ENCODE measurements around the gene IRAK2. TPM values are rescaled to one million over a fixed set of nuclear protein-coding genes. Genes with fewer than 3 reads are reported as not detected.
A peak's percentile ranks its signal among the peaks of the same experiment; 100 is the strongest.
"Not testable (repeated sequence)": the region's sequence is repeated elsewhere in the genome, so short reads cannot be mapped to it uniquely, and the experiment has no call there.

Gene IRAK2, protein sequence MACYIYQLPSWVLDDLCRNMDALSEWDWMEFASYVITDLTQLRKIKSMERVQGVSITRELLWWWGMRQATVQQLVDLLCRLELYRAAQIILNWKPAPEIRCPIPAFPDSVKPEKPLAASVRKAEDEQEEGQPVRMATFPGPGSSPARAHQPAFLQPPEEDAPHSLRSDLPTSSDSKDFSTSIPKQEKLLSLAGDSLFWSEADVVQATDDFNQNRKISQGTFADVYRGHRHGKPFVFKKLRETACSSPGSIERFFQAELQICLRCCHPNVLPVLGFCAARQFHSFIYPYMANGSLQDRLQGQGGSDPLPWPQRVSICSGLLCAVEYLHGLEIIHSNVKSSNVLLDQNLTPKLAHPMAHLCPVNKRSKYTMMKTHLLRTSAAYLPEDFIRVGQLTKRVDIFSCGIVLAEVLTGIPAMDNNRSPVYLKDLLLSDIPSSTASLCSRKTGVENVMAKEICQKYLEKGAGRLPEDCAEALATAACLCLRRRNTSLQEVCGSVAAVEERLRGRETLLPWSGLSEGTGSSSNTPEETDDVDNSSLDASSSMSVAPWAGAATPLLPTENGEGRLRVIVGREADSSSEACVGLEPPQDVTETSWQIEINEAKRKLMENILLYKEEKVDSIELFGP
- 10.9 and 15.7 TPM in 2 replicates for total RNA-seq (2012; rRNA removed)

DNA sequence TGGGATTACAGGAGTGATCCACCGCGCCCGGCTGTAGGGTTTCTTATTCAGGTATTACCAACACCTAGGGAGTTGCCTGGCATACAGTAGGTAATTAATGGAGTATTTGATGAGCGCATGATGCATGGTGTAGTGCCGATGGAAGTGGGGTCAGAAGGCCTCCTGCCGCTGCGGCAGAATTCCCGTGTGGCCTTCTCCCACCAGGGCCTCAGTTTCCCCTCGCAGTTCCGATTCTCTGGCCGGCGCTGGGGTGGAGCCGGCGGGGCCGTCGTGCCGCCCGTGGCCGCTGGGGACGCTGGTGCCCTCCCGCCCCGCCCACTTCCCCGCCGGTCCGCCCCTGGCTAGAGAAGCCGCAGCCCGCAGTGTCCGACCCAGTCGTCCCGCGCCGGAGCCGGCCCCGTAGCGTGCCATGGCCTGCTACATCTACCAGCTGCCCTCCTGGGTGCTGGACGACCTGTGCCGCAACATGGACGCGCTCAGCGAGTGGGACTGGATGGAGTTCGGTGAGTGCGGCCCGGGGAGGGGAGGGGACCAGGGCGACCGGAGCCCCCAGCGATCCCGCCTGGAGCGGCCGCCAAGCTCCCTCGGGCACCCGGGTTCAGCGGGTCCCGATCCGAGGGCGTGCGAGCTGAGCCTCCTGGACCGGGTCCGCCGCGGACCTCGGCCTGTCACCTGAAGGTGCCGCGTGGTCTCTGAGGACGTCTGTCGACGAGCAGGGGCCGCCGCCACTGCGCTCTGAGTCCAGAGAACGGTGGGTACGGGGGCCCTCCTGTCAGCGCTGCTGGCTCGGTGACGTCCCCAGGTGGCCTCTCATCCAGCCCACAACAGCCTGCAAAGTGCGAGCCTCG lies at the start of gene IRAK2:
IRAK2 (plus strand) TSS at position 374 of the 848 bp plus-strand sequence; CDS start at position 410, 36 bp downstream.
- Histone ChIP-seq H3K4me3 (ENCODE audit: low read length) (peak within 1 kb of the TSS; percentile 99), H3K27me3 (ENCODE audit: control insufficient read depth, insufficient read depth, low read length) (no peaks in the 10 kb centered on the region), H3K9me3 (replicated peaks; ENCODE audit: low read length) (no peaks in the 10 kb centered on the region), H3K36me3 (ENCODE audit: insufficient read depth, low read length) (no peaks in the 10 kb centered on the region), H3K4me1 (ENCODE audit: control insufficient read depth, insufficient read depth, low read length) (peaks cover 7% of the 10 kb centered on the region), H3K4me2 (ENCODE audit: low read length) (peak within 1 kb of the TSS; percentile 97), H3K9ac (ENCODE audit: low read depth, low read length) (peak within 1 kb of the TSS; percentile 91)

DNA sequence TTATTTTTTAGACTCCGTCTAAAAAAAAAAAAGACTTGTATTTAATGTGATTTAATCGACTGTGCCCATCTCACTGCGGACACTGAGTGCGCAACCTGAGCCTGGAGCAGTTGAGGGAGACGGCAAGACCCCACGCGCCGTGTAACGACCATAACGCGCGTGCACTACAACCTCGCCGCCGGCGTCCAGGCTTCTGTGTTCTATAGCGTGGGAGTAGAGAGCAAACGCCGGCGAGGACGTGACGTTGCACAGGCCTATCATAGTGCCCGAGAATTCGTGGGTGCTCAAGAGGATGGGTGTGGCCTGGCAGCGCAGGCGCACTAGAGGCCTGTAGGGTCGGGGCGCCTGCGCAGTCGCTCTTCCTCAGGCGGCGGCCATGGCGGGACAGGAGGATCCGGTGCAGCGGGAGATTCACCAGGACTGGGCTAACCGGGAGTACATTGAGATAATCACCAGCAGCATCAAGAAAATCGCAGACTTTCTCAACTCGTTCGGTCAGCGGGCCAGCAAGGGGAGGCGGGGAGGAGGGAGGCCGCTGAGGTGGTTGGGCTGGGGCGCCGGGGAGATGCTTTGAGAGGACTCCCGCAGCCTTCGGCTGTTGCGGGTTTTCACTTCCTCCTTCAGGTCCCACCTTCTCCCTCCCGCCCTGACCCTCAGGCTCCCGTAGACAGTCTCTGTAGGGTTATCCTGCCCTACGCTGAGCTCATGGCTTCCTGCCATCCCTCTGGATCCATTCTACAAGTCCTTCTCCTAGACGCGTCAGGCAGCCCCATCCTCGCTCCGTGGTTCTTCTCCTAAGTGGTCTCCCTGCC lies 49.2 kb upstream of the IRAK2 start, which contains the start of gene BRK1:
BRK1 (plus strand) TSS at position 350 of the 812 bp plus-strand sequence; CDS start at position 377, 27 bp downstream.
- Histone ChIP-seq H3K4me3 (ENCODE audit: low read length) (peak within 1 kb of the TSS; percentile 93), H3K27me3 (ENCODE audit: control insufficient read depth, insufficient read depth, low read length) (no peaks in the 10 kb centered on the region)

DNA sequence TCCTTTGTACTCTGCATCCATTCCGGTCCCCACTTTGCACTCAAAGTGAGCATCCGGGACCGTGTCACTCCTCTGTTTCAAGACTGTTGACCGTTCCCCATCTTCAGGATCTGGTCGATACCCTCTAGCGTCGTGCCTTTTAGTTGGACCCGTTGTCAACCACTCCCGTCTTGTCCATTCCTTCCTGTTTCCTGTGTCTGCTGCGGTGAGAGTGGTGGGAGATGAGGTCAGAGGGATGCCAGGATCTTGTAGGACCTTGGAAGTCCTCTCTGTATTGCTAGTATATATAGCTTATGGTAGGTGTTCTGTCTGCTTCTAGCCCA lies 48.6 kb upstream of the IRAK2 start:
- Histone ChIP-seq H3K9me3 (replicated peaks; ENCODE audit: low read length) (no peaks in the 10 kb centered on the region), H3K4me1 (ENCODE audit: control insufficient read depth, insufficient read depth, low read length) (peaks cover 8% of the 10 kb centered on the region), H3K27me3 (ENCODE audit: control insufficient read depth, insufficient read depth, low read length) (no peaks in the 10 kb centered on the region), H3K4me2 (ENCODE audit: low read length) (peak overlapping the region; percentile 90), H3K4me3 (ENCODE audit: low read length) (peak overlapping the region; percentile 93), H3K9ac (ENCODE audit: low read depth, low read length) (peak overlapping the region; percentile 87), H3K36me3 (ENCODE audit: insufficient read depth, low read length) (peaks cover 8% of the 10 kb centered on the region)

More for the DNA sequence above, 49.2 kb upstream of the IRAK2 start, which contains the start of gene BRK1:
- H3K4me2 ChIP-seq (ENCODE audit: low read length): peak within 1 kb of the TSS; percentile 95
- no peaks in the 10 kb centered on the region for H3K9me3 ChIP-seq (replicated peaks; ENCODE audit: low read length)
- H3K9ac ChIP-seq (ENCODE audit: low read depth, low read length): peak within 1 kb of the TSS; percentile 87
- peaks cover 8% of the 10 kb centered on the region for H3K4me1 ChIP-seq (ENCODE audit: control insufficient read depth, insufficient read depth, low read length)
- H3K36me3 ChIP-seq (ENCODE audit: insufficient read depth, low read length): peaks cover 8% of the 10 kb centered on the region

DNA sequence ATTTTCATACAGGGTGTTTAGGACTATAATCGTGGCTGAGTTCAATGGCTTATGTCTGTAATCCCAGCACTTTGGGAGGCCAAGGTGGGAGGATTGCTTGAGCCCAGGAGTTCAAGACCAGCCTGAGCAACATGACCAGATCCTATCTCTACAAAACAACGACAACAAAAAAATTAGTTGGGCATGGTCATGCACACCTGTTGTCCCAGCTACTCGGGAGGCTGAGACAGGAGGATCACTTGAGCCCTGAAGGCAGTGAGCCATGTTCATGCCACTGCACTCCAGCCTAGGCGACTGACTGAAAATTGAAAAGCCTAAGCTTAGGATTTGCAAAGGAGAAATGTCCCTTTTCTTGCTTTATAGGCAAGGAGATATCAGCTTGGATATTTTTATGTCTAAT lies 47.8 kb upstream of the IRAK2 start:
- Histone ChIP-seq H3K4me1 (ENCODE audit: control insufficient read depth, insufficient read depth, low read length) (peaks cover 8% of the 10 kb centered on the region), H3K4me2 (ENCODE audit: low read length) (peak overlapping the region; percentile 90), H3K27me3 (ENCODE audit: control insufficient read depth, insufficient read depth, low read length) (no peaks in the 10 kb centered on the region), H3K36me3 (ENCODE audit: insufficient read depth, low read length) (peaks cover 8% of the 10 kb centered on the region), H3K9ac (ENCODE audit: low read depth, low read length) (peak overlapping the region; percentile 87), H3K4me3 (ENCODE audit: low read length) (peak overlapping the region; percentile 93), H3K9me3 (replicated peaks; ENCODE audit: low read length) (no peaks in the 10 kb centered on the region)

DNA sequence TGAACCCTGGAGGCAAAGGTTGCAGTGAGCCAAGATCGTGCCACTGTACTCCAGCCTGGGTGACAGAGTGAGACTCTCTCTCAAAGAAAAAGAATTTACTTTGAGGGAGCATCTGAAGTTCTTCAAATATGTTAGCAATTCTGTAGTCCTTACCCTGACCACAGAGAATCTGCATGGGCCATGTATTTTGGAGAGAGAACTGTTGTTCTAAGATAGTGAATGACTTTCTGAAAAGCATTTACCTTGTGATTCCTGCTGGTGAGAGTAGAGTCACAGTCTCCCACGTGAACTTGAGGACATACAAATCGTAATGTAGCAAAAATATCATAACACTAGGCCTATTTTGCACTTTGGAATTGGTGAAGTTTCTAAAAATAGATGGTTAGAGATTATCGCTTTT lies 45.3 kb upstream of the IRAK2 start:
- Histone ChIP-seq H3K4me2 (ENCODE audit: low read length) (no peak overlapping the region), H3K9me3 (replicated peaks; ENCODE audit: low read length) (no peaks in the 10 kb centered on the region), H3K36me3 (ENCODE audit: insufficient read depth, low read length) (peaks cover 9% of the 10 kb centered on the region), H3K9ac (ENCODE audit: low read depth, low read length) (no peak overlapping the region), H3K4me3 (ENCODE audit: low read length) (no peak overlapping the region), H3K4me1 (ENCODE audit: control insufficient read depth, insufficient read depth, low read length) (peaks cover 8% of the 10 kb centered on the region), H3K27me3 (ENCODE audit: control insufficient read depth, insufficient read depth, low read length) (no peaks in the 10 kb centered on the region)

DNA sequence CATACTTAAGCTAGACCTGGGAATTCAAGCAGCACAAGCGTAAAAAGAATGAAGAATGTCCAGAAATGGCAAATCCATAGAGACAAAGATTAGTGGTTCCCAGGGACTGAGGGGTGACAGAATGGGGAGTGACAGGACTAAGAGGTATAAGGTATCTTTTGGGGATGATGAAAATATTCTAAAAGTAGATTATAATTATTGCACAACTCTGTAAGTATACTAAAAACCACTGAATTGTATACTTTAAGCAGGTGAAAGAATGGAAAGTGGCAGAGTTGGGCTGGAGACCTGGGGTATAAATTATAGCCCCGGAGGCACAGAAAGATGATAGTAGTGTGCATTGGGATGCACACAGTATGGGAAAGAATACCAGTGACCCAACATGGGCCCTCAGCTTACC lies 43.7 kb upstream of the IRAK2 start:
- H3K4me1 ChIP-seq (ENCODE audit: control insufficient read depth, insufficient read depth, low read length): peaks cover 8% of the 10 kb centered on the region
- no peak overlapping the region for H3K9ac ChIP-seq (ENCODE audit: low read depth, low read length)
- H3K27me3 ChIP-seq (ENCODE audit: control insufficient read depth, insufficient read depth, low read length): no peaks in the 10 kb centered on the region
- peaks cover 20% of the 10 kb centered on the region for H3K36me3 ChIP-seq (ENCODE audit: insufficient read depth, low read length)
- H3K4me2 ChIP-seq (ENCODE audit: low read length): no peak overlapping the region
- H3K9me3 ChIP-seq (replicated peaks; ENCODE audit: low read length): no peaks in the 10 kb centered on the region
- no peak overlapping the region for H3K4me3 ChIP-seq (ENCODE audit: low read length)

DNA sequence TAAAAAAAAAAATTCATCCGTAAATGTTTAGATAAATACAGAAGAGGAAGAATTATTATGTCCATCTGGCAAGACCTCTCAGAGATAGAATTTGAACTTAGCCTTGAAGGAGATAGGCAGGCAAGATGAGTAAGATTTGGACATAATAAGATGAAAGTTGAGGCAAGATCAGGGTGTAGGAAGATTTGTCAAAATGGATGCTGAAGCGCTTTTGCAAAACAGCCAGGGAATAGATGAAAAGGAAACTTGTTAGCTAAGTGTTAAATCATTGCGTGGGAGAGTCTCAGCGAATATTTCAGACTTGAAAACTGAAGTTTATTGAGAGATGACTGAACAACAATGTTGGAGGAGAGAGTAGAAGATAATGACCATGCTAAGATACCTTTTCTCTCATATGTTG lies 42.0 kb upstream of the IRAK2 start:
- H3K4me1 ChIP-seq (ENCODE audit: control insufficient read depth, insufficient read depth, low read length): no peaks in the 10 kb centered on the region
- H3K4me3 ChIP-seq (ENCODE audit: low read length): no peak overlapping the region
- no peaks in the 10 kb centered on the region for H3K9me3 ChIP-seq (replicated peaks; ENCODE audit: low read length)
- H3K27me3 ChIP-seq (ENCODE audit: control insufficient read depth, insufficient read depth, low read length): no peaks in the 10 kb centered on the region
- H3K36me3 ChIP-seq (ENCODE audit: insufficient read depth, low read length): peaks cover 34% of the 10 kb centered on the region
- H3K9ac ChIP-seq (ENCODE audit: low read depth, low read length): no peak overlapping the region
- no peak overlapping the region for H3K4me2 ChIP-seq (ENCODE audit: low read length)

DNA sequence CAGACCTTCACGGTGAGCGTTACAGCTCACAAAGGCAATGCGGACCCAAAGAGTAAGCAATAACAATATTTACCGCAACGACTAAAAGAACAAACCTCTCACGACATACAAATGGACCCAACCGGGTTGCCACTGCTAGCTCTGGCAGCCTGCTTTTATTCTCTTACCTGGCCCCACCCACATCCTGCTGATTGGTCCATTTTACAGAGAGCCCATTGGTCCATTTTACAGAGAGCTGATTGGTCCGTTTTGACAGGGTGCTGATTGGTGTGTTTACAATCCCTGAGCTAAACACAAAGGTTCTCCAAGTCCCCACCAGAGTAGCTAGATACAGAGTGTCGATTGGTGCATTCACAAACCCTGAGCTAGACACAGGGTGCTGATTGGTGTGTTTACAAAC lies 28.8 kb upstream of the IRAK2 start:
- H3K27me3 ChIP-seq (ENCODE audit: control insufficient read depth, insufficient read depth, low read length); H3K4me1 ChIP-seq (ENCODE audit: control insufficient read depth, insufficient read depth, low read length); H3K36me3 ChIP-seq (ENCODE audit: insufficient read depth, low read length); H3K4me2 ChIP-seq (ENCODE audit: low read length); H3K4me3 ChIP-seq (ENCODE audit: low read length); H3K9ac ChIP-seq (ENCODE audit: low read depth, low read length); H3K9me3 ChIP-seq (replicated peaks; ENCODE audit: low read length): not testable (repeated sequence)

DNA sequence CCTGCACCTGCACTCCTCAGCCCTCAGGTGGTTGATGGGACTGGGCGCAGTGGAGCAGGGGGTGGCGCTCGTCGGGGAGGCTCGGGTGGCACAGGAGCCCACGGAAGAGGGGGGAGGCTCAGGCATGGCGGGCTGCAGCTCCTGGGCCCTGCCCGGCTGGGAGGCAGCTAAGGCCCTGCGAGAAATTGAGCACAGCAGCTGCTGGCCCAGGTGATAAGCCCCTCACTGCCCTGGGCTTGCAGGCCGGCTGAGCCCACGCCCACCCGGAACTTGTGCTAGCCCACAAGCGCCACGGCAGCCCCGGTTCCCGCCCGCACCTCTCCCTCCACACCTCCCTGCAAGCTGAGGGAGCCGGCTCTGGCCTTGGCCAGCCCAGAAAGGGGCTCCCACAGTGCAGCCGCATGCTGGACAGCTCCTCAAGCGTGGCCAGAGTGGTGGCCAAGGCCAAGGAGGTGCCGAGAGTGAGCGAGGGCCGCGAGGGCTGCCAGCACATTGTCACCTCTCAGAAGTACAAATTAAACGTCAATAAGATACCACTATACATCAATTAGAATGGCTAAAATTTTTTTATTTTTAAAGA lies 28.2 kb upstream of the IRAK2 start:
- H3K9ac ChIP-seq (ENCODE audit: low read depth, low read length): no peak overlapping the region
- no peaks in the 10 kb centered on the region for H3K36me3 ChIP-seq (ENCODE audit: insufficient read depth, low read length)
- H3K4me3 ChIP-seq (ENCODE audit: low read length): no peak overlapping the region
- no peaks in the 10 kb centered on the region for H3K4me1 ChIP-seq (ENCODE audit: control insufficient read depth, insufficient read depth, low read length)
- H3K27me3 ChIP-seq (ENCODE audit: control insufficient read depth, insufficient read depth, low read length): no peaks in the 10 kb centered on the region
- no peak overlapping the region for H3K4me2 ChIP-seq (ENCODE audit: low read length)
- no peaks in the 10 kb centered on the region for H3K9me3 ChIP-seq (replicated peaks; ENCODE audit: low read length)

DNA sequence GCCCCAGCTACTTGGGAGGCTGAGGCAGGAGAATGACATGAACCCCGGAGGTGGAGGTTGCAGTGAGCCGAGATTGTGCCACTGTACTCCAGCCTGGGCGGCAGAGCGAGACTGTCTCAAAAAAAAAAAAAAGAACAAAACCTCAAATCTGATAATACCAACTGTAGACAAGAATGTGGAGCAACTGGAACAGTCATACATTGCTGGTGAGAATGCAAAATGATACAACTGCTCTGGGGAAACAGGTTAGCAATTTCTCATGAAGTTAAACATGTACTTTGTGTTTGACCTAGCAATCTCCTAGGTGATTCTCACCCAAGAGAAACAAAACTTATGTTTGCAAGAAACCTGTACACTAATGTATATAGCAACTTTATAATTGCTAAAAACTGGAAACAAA lies 27.5 kb upstream of the IRAK2 start:
- no peaks in the 10 kb centered on the region for H3K27me3 ChIP-seq (ENCODE audit: control insufficient read depth, insufficient read depth, low read length)
- H3K36me3 ChIP-seq (ENCODE audit: insufficient read depth, low read length): no peaks in the 10 kb centered on the region
- H3K9me3 ChIP-seq (replicated peaks; ENCODE audit: low read length): no peaks in the 10 kb centered on the region
- H3K9ac ChIP-seq (ENCODE audit: low read depth, low read length): no peak overlapping the region
- no peaks in the 10 kb centered on the region for H3K4me1 ChIP-seq (ENCODE audit: control insufficient read depth, insufficient read depth, low read length)
- no peak overlapping the region for H3K4me2 ChIP-seq (ENCODE audit: low read length)
- H3K4me3 ChIP-seq (ENCODE audit: low read length): no peak overlapping the region

All from skeletal muscle satellite cell (primary cell).